ENCODE measurements around the gene CCDC175.

DNA sequence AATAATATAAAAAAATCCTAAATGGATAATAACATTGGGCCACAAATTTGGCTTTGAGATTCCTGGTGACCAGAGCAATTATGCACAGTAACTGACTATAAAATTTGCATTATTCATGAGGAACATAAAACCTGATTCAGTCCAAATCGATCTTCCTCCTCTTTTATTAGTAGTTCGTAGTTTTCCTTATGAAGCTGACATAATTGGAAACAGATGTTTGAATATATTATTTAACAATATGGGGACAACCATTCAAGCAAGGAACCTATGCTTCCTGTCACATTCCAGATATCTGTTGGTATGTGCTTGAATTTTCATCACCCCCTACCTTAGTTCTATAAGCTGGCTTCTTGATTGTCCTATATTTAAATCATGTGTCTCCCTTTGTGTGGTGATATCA lies 34.9 kb downstream of the CCDC175 start:
- TF ChIP-seq, protein P1, sequence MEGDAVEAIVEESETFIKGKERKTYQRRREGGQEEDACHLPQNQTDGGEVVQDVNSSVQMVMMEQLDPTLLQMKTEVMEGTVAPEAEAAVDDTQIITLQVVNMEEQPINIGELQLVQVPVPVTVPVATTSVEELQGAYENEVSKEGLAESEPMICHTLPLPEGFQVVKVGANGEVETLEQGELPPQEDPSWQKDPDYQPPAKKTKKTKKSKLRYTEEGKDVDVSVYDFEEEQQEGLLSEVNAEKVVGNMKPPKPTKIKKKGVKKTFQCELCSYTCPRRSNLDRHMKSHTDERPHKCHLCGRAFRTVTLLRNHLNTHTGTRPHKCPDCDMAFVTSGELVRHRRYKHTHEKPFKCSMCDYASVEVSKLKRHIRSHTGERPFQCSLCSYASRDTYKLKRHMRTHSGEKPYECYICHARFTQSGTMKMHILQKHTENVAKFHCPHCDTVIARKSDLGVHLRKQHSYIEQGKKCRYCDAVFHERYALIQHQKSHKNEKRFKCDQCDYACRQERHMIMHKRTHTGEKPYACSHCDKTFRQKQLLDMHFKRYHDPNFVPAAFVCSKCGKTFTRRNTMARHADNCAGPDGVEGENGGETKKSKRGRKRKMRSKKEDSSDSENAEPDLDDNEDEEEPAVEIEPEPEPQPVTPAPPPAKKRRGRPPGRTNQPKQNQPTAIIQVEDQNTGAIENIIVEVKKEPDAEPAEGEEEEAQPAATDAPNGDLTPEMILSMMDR (conservative IDR thresholded peaks at IDR 0.05; ENCODE audit: low read depth, low read length) = no peak
- no peak for TF ChIP-seq EZH2 (IDR thresholded peaks at IDR 0.05; ENCODE audit: borderline replicate concordance, low read depth, low read length, poor library complexity, severe bottlenecking)

All from A673 (cell line).